AG04450 (cell line): ENCODE measurements around the gene RPL15. TPM values are rescaled to one million over a fixed set of nuclear protein-coding genes. Genes with fewer than 3 reads are reported as not detected.

Experiments
- CTCF ChIA-PET: fragments of 300-600, 350-600 bp; formaldehyde crosslinking; extraction: SDS; loops from one replicate; lab custom pipeline; 2022; ENCODE audit warnings: antibody characterized with exemption, inconsistent platforms; lab: Charles Lee
- POLR2A ChIA-PET: fragments of 350-600 bp; formaldehyde crosslinking; extraction: SDS; loops from one replicate; lab custom pipeline; 2021; ENCODE audit warnings: antibody characterized with exemption, inconsistent platforms; lab: Yijun Ruan, JAX
- DNase-seq: peaks from one replicate; pipeline ENCODE4 v3.0.0-alpha.2; 2011; ENCODE audit warnings: low read depth, low spot score
- H3K27ac ChIP-seq: one replicate; pipeline ENCODE4 v1.5.1; 2012; ENCODE audit warnings: low read depth, low read length, control low read depth
- H3K27me3 ChIP-seq: one replicate; pipeline ENCODE4 v1.6.0; 2012; ENCODE audit warnings: low read length; ENCODE audit not compliant: control insufficient read depth, insufficient read depth
- H3K4me3 ChIP-seq: 2 replicates; pipeline ENCODE4 v1.5.1; 2011; ENCODE audit warnings: mild to moderate bottlenecking, low read depth, low read length, control low read depth
- H3K9me3 ChIP-seq: 2 replicates; pipeline ENCODE4 v1.5.1; 2012; ENCODE audit warnings: low read length; ENCODE audit not compliant: control insufficient read depth, insufficient read depth
- CTCF ChIP-seq: IDR thresholded peaks from 2 replicates; pipeline ENCODE4 v1.5.1; 2011; ENCODE audit warnings: low read depth, low read length, control low read depth, inconsistent platforms
- polyA plus RNA-seq: library from polyadenylated mRNA; depleted of rRNA; stranded (reverse); fragments of >200 nt; gene quantifications from 2 replicates; pipeline ENCODE4 v1.2.3, GENCODE V29; 2011

RPL15 gene
- polyA plus RNA-seq, 1 experiment, result 3,614 TPM

DNA sequence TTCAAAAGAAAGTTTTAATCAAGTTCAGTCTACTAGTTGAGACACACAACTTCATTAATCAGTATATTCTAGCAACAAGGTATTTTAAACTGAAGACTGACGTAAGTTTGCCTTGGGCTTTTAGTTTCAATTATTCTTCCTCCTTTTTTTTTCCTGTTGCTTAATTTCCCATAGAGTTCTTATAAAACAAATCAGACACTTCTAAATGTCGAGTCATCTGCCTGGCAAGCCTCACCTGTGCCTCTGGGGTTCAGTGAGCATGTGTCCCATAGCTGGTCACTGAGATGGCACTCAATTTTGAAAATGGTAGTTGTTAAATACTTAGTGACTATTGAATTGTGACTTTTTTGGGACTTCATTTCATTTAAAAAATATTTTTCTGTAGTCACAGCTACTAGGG is 27.5 kb upstream of the RPL15 start:
- POLR2A ChIA-PET, result interaction anchor here (1.9 kb wide), 1 partner anchor 28 kb away, joined by 6 read pairs; the partner anchor contains the start of genes NKIRAS1 and RPL15

GRCh38 chr3:23889950-23890349 is 27.0 kb upstream of the RPL15 start:
- H3K9me3 ChIP-seq, result no peaks in the 10 kb centered on the region
- POLR2A ChIA-PET, result interaction anchor here (1.9 kb wide), 1 partner anchor 27 kb away, joined by 6 read pairs; the partner anchor contains the start of genes NKIRAS1 and RPL15
- no peak for DNase-seq
- no peak overlapping the region for H3K4me3 ChIP-seq
- H3K27me3 ChIP-seq, result no peaks in the 10 kb centered on the region
- CTCF ChIA-PET, result interaction anchor here (1.0 to 4.1 kb wide), 6 partner anchors 9 to 347 kb away, joined by 3 to 38 read pairs (median 4); no protein-coding TSS in a partner anchor
- TF ChIP-seq CTCF, result no peak
- no peak overlapping the region for H3K27ac ChIP-seq

More for the DNA sequence above, 27.5 kb upstream of the RPL15 start:
- no peak for DNase-seq
- Histone ChIP-seq H3K4me3 (no peak overlapping the region), H3K27me3 (no peaks in the 10 kb centered on the region), H3K27ac (no peak overlapping the region), H3K9me3 (no peaks in the 10 kb centered on the region)
- CTCF ChIA-PET, result interaction anchor here (1.0 to 4.1 kb wide), 14 partner anchors 9 to 794 kb away, joined by 3 to 38 read pairs (median 4); no protein-coding TSS in a partner anchor
- no peak for TF ChIP-seq CTCF

DNA sequence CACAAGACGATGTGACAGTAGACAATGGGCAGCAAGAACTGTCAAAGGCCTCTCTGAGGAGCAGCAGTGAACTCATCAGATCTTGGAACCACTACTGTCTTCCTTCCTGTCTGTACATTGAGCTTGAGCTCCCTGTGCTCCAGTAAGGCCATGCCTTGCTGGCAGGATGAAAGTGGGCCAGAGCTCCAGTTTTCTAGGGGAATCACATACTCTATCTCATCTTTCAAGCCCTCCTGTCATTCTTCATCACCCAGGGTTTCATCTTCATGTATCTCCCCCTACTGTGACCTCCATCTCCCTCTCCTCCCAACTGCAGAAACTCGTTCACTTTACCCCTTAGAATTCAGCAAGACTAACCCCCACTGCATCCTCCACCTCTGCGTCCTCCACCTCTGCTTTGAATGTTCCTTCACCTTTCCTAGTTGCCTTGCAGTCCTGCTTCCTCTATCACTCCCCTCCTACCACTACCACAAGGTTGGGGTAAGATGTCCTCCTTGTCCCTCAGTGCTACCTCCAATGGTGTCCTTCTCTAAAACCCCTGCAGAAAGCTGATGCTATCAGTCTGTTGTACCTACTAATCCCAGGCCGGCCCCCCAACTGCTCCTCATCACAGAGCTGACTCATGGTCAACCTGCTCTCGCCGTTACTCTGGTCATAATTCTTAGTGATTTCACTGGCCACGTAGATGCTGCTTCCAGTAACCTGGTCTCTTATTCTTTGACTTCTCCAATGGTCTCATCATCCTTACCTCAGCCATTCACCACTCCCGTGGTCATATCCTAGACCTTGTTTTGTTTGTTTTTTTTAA is 22.5 kb upstream of the RPL15 start:
- ChIA-PET CTCF (interaction anchor here (0.6 kb wide), 4 partner anchors 16 to 321 kb away, joined by 3 to 6 read pairs (median 4); no protein-coding TSS in a partner anchor), POLR2A (interaction anchor here (0.6 to 1.3 kb wide), 3 partner anchors 15 to 22 kb away, joined by 3 to 4 read pairs (median 3); partner anchors contain the start of genes NKIRAS1 and RPL15)
- H3K4me3 ChIP-seq, result no peak overlapping the region

DNA sequence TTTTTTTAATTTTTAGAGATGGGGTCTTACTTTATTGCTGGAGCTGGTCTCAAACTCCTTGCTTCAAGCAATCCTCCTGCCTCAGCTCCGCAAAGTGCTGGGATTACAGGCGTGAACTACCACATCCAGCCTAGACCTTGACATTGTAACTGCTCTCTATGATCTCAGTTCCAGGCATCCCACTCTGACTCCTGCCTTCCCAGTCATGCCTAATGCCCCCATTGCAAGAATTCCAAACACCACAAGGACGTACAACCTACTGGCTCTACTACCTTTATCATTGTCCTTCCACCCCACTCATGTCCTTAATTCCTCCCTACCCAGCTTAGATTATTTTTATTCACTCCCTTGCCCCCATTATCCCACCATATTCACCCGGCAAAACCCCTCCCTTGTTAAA is 21.8 kb upstream of the RPL15 start:
- no peak for DNase-seq
- POLR2A ChIA-PET, result interaction anchor here (1.3 kb wide), 1 partner anchor 22 kb away, joined by 4 read pairs; the partner anchor contains the start of genes NKIRAS1 and RPL15
- CTCF ChIA-PET, result no interaction called here

More for the DNA sequence above, 22.5 kb upstream of the RPL15 start:
- Histone ChIP-seq H3K27me3 (no peaks in the 10 kb centered on the region), H3K9me3 (0 out of 2 replicates have a peak, but pooled peaks cover 3% of the 10 kb centered on the region), H3K27ac (peak overlapping the region; percentile 12)
- no peak for TF ChIP-seq CTCF
- no peak for DNase-seq

More for the DNA sequence above, 21.8 kb upstream of the RPL15 start:
- Histone ChIP-seq H3K9me3 (0 out of 2 replicates have a peak, but pooled peaks cover 3% of the 10 kb centered on the region), H3K27ac (no peak overlapping the region), H3K27me3 (no peaks in the 10 kb centered on the region), H3K4me3 (no peak overlapping the region)
- no peak for TF ChIP-seq CTCF
